HG03575 (cell line): ENCODE data around the gene NF2.

Experiments used
- ATAC-seq: cut with Tn5 transposase; IDR thresholded peaks from one replicate; pipeline ENCODE4 v1.9.1; 2021; ENCODE audit not compliant: unreplicated experiment, insufficient number of reproducible peaks, low FRiP score; ENCODE audit errors: extremely low read depth

NF2 gene

DNA sequence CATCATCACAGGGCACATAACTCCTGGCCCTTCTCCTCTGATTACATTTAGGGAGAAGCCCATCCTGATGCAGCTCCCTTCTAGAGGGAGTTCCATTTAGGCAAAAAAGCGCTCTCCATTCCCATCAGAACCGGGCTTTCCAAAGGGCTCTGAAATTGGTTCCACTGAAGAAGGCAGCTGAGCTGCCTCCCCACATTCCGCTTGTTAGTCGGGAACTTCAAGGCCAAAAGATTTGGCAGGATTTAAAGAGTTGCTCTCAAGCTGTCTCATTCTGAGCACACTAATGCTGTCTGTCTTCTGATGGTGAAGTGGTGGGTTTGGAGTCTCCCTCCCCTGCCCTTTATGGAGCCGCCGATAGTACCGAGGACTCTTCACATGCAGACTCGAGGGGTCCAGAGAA lies 89.7 kb downstream of the NF2 start:
- ATAC-seq: no peak

DNA sequence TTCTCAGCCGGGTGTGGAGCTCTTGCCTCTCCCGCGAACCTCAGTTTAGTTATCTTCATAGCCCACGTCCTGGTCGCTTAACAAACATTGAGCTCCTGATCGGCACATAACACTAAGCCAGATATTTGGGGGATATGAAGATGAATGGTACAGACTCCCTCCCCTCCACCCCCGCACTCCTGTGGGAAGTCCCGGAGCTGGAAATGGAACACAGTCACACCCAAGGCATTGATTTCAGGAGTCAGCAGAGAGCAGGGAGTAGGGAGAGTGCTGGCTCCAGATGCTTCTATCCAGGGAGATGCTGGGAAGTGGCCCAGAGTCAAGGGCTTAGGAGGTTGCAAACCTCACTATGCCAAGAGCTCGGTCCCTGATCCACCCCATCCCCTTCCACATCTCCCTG lies 90.2 kb downstream of the NF2 start:
- ATAC-seq: no peak

DNA sequence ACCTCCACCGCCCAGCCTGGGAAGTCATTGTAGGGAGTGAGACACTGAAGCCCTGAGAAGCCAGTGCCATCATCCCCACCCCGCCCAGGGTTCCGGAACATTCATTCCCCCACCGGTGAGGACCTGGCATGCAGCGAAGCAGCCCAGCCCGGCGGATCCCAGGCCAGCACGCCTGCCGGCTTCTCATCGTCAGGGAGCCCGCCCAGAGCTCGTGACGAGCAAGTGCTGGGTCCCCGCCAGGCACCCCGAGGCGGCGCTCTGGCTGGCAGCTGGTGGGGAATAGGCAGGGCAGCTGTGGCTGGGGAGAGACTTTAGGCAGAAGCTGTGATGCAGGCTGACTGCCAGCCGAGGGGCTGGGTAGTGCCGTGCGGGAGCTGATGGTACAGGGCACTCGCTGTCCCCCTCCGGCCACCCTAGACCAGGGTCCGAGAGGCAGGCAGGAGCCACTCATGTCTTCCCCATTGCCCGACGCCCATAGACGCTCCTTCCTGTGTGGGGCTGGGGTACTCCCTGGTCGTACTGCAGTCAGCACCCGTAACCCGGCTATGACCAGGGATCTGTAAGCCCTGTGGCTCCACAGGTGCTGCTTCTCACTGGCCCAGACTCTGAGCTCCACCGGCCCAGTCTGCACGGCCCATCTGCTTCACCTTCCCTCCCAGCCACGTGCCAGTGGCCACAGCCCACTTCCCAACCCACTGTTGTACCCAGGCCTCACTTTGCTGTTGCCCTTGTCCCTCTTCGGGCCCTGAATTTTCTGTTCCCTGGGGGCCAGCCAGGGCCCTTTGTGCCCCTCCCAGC lies 91.9 kb downstream of the NF2 start:
- no peak for ATAC-seq

DNA sequence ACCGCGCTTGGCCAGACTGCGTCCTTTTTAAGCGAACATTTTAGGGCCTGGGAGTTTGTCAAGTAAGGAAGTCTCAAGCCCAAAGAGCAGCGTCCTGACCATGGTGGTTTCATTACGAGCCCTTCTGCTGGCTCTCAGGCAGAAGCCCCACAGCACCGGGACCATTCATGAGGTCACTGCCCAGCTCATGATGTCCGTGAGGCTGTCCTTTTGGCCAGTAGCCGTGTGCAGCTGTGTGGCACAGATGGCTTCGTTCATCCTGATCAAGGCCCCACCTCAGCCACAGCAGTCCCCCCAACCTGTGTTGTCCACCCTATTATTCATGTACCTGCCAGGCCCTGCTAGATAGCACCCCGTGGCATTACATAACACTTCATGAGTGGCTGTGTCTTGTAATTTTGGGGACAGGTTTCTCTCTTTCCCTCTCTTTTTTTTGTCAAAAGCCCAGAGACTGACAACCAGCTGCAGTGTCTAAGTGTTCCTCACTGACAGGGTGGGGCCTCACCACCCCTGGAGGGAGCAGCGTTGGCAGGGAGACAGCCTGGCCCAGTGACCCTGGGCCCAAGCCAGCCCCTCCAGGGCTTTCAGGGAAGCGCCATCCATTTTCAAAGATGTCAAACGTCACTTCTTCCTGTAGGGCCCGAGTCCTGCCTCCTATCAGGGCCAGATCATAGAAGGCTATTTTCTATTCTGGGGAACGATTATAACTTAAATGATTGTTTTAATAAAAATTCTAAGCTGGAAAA lies 94.6 kb downstream of the NF2 start:
- ATAC-seq: no peak

DNA sequence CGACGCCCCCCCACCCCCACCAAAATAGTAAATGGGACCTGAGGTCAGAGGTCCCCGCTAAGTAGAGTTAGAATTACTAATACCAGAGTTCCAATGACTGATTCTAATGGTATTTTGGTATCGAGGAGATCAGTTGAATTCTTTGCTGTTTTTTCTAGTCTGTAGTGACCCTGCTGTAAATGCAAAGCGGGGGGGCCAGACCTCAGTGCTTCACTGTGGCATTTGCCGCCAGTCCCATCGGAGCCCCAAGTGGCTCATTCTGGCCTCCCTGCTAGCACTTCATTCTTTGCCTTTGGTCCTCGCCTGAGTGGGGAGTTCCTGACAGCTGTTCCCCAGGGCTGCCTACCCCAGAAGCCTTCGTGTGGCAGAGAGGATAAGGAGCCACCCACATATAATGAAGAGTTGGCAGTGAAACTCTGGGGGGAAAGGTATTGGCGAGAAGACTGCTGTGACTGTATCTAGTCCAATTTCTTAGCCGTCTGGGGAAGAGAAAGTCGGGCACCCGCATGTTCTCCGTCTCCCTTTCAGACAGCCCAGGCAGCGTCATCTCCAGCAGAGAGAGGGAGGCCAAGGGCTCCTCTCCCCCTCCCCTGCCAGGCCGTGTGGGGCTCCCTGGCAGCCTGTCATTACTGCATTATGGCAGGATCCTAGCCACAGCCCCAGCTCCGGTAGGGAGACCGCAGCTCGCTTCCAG lies 96.9 kb downstream of the NF2 start:
- ATAC-seq: no peak

DNA sequence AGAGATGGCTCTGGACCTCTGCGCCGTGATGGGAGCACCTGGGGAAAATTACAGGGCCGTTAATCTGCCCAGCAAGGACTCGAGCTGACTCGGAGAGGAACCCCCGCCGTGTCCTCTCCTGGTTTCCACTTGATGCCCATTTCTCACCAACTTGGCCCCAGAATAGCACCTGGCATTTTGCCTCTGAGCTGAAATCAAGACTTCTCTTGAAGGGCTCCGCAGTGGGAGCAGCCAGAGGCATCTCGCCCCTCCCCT lies 97.4 kb downstream of the NF2 start:
- no peak for ATAC-seq

DNA sequence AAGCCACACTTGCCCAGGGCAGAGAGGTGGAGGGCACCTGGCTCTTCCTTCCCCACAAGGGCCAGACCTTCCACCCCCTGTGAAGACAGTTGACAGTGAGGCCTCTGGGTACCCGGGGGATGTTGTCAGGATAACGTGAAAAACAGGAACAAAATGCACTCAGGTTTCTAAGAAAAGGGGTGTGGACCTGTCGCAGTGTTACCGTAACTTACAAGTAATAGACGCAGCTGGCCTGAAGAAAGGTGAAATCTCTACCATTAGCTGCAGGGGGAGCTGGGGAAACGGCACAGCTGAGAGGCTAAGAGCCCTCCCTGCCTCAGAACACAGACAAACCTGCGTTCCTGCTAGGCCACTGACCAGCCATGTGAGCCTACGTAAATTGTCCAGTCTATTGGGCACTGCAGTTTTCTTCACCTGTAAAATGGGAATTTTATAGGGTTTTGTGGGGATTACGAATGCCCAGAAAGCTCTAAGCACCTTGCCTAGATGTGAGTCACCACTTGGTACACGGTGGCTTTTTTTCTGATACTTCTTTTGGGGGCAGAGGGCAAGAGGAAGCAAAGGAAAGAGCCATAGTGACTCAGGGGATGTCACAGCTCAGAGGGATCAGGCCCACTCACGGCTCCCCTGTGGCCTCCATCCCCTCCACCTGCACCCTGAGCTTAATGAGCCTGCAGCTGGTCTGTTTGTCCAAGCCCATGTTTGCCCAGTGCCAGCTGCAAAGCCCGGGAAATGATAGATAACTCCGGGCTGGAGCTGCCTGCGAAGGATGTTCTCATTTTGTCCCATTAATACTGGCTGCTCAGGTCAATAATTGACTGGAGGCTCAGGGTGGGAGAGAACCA lies 97.9 kb downstream of the NF2 start:
- ATAC-seq: no peak

DNA sequence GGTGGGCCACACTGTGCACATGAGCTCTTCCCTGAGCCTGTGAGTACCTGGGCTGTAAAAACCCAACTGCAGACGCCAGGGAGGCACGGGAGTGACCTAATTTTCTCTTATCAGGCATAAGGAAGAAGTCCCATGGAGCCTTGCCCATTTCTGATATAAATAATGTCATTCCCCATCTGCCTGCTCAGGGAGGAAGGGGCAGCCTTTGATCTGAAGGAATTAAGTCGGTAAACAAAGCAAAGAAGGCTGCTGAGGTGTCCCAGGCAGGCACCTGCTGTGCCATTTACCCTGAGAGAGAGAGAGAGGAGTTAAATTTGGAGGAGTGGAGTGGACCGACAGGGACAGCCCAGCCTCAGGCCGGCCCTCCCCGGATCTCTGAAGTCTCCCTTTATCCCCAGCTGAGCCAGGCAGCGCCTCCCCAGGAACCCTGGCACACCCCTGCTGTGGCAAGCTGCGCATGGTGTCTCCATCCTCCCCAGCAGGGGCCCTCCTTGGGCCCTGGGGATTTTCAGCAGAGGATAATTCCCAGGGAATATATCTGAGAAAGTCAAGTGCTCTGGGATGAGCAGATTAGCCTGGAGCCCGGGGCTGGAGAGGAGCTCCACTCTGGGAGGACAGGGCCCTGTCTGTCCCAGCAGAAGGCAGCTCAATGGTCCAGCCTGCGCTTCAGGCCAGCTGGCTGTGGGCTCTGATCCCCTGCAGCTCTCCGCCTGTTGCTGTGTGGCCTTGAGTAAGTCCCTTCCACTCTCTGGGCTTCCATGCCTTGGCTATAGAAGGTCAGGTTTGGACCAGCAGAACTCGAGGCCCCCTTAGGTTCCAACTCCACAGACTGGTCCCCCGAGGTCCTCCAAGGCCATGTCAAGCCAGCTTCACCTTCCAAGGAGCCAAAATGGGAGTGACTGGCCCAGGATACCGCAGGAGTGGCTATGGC lies 98.8 kb downstream of the NF2 start:
- ATAC-seq: no peak

DNA sequence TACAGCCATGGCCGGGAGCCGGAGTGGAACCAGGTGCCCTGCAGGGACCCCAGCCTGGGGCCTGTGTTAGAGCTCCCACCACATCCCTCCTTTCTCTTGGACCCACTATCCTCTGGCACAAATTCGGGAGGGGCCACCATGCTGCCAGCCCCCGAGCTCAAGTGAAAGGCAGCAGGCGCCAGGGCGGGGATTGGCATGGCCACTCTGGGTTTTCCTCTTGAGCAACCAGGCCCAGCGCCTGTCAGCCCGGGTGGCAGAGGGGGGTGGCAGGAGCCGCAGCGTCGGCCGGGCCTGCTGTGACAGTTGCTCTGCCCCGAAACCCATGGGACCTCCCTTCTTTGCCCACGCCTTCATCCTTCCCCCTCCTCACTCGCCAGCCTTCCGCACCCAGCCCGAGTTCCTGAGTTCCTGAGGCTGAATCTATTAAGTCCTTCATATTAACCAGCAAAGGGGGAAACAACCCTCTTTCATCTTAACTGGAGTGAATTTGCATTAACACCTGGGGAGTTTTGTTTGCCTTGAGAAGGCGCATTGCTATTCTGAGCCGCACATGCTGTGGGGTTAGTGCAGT lies 99.6 kb downstream of the NF2 start:
- ATAC-seq: no peak

DNA sequence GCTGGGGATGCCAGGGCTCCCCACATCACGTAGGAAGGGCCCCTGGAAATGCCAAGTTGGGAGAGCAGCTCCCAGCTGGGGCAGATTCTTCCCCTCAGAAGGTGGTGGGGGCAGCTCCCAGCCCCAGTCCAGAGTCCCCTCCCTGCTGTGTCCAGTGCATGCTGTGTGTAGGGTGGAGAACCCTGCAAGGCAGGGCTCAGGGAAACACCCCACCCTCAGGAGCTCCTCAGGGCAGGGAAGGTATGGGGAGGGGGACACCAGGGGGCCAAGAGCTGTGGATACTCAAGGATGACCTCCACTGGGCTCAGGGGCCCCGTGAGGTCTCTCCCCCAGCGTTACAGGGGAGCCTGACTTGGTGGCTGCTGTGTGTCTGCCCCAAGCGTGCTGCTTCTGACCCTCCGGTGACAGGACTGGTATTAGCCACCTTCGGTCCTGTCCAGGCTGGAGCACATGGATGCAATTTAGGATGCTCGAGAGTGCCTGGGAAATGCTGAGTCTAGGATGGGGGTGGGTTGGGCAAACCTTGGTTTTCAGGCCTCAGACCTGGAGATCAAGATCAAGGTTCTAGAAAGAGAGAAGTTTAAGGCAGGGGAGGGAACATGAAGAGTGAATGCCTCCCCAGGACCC lies 100.2 kb downstream of the NF2 start:
- ATAC-seq: no peak

DNA sequence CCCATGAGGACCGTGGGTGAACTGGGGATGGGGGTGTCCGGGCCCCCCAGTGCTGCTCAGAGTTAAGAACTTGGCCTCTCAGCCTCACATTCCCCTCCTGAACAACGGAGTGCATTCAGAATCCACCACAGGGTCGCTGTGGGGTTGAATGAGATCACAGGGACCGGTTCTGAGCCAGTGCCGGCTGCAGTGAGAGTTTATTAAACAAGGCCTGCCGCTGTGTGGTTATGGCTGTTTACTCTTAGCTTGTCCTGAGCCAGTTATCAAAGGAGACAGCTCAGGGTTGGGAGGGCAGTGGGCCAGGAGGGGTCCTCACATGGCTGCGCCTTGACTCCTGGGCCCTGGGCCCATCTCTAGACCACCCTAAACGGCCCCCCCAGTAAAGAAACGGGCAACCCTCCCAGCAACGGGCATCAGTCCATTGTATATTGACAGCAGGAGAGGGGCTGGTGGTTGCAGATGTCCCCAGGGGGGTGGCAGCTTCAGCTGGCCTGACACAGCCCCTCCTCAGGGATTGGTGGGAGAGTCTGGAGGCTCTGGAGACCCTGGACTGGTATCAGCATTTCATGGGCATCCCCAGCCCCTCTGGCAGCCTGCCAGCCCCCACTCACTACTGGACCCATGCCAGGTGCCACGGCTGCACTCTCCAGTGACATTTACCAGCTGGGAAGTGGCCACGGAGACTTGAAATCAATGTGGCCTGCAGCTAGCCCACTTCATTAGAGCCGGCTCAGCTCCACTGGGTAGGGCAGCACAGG lies 101.3 kb downstream of the NF2 start:
- ATAC-seq: no peak

DNA sequence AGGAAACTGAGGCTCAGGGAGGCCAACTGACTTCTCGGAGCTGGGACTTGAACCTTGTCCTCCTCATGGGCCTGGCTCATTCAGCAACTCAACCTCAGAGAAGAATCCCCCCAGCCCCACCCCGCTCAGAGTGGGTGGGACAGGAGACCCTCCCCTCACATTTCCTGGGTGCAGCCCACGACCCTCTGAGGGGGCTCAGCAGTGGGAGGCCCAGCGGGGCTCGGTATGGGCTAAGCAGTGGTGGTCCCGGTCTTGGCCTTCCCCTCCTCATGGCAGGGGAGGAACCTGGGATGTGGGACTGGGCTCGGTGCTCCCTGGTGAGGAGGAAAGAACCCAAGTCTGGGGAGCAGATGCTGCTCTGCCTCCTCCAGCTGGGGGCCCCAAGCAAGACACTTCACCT lies 102.2 kb downstream of the NF2 start:
- ATAC-seq: no peak

DNA sequence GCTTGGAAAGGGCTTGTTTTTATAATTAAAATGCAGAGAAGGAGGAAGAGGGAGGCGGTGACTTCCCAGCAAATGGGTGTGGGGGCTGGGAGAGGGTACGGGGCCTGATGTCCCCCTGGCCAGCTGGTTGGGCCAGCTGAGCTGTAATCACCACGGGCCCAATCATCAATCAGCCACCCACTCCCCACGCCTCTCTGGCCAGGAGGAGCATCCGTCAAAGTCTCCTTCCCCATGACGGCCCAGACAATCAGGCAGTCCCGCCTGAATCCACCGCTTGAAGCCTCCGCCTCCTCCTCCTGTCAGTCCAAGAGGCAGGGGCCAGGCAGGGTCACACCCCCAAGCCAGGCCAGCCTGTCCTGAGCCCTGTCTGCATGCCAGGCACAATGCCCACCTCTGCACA lies 103.1 kb downstream of the NF2 start:
- no peak for ATAC-seq

DNA sequence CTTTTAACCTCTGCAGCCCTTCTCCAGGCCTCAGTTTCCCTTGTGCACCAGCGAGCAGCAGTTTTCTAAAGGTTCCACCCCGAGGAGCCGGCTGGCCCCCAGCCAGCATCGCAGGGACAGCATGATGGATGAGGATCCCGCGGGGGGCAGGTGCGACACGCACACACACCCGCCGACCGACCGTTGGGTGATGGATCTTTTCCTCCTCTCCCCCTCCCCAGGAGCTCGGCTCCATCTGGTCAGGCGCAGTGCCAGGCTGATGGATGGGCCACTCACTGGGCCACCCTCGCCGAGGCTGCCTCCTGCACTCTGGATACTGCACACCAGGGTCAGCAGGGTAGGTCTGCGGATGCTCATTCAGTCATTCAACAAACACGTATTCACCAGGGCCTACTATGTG lies 103.6 kb downstream of the NF2 start:
- no peak for ATAC-seq

DNA sequence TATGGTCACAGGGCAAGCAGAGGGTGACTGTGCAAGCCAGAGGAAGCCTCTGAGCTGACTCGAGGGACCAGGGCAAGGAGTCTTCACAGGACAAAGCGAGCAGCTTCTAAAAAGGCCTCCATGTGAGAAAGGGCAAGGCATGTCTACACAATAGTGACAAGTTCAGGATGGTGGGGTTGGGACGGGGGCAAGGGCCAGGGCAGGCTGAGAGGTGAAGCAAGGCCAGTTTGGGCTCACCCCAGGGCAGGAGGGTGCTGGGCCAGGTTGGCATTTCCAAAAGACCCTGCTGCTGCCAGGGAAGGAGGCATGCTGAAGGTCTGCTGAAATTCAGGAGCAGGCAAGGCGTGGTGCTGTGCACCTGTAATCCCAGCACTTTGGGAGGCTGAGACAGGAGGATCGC lies 104.0 kb downstream of the NF2 start:
- ATAC-seq: no peak

DNA sequence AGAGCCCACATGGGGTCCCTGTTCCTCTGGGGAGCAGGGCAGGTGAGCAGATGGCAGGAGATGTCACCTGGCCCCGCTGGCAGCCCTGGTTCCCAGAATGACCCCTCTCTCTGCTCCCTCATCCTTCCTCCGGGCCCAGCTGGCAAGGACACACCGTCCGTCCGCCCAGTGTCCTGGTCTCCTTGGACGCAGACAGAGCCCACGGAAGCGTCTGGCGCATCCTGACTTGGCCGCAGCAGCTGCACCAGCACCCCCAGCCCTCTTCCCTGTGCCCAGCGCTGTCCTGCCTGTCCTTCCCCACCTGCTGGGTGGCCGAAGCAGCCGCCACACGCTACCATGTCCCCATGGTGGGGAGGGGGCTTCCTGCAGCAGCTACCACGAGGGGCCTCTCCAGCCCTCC lies 106.8 kb downstream of the NF2 start:
- ATAC-seq: no peak

DNA sequence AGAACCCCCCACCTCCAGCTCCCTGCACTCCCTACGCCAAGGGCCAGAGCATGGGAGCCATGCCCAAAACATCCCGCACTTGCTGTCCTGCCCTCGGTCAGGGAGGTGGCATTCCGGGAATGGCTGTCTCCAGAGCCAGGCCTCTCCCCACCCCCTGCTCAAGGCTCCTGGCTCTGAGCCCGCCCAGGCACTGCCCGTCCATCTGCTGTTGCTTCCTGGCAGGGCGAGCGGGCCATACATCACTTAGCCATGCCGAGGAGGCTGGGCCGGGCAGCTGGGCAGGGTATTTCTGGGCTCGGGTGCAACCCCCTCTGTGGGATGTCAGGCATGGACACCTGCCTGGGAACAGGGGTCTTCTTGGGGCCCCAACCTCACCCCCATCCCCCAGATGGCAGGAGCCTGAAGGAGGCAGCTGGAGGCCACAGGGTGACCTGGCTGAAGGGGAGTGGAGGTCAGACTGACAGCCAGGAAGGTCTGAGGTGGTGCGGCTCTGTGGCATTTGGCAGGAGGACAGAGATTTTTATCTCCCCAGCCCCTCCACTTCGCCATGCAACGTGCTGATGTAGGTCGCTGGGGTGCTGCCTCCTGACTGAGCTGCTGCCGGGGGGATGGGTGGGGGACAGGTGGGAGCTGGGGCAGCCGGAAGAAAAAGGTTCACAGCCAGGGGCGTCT lies 107.6 kb downstream of the NF2 start:
- ATAC-seq: no peak
